Measurements from ENCODE around the gene CCL7. TPM values are rescaled to one million over a fixed set of nuclear protein-coding genes. Genes with fewer than 3 reads are reported as not detected.
A peak's percentile ranks its signal among the peaks of the same experiment; 100 is the strongest.

Gene CCL7
- total and polyA plus RNA-seq, 9 of the 15 experiments (the other 6 are each of a cell fraction or from before 2014, with no cell fraction given): not detected

GRCh38 chr17:34260861-34261260 lies 9.2 kb upstream of the CCL7 start:
- BruUV-seq (replicated peaks): no TSS peak
- Histone ChIP-seq H3K4me1 (replicated peaks in 1 of 2; ENCODE audit: control insufficient read depth in 2 of 2, insufficient read depth in 2 of 2, low read length in 2 of 2) (no peaks in the 10 kb centered on the region), H2AFZ (ENCODE audit: low read depth, low read length) (no peak overlapping the region), H3K9me3 (replicated peaks; ENCODE audit: control insufficient read depth, insufficient read depth, low read depth, low read length) (no peaks in the 10 kb centered on the region), H3K9me1 (ENCODE audit: control insufficient read depth, insufficient read depth, low read length) (no peaks in the 10 kb centered on the region), H3K27ac (ENCODE audit: extremely low read depth, low read depth, low read length) (no peak overlapping the region), H3K9ac (ENCODE audit: insufficient read depth in 1 of 2, low read depth in 2 of 2, low read length in 2 of 2) (no peak overlapping the region), H3K4me3 (no peak overlapping the region), H3K79me2 (ENCODE audit: control insufficient read depth, insufficient read depth, low read length) (no peaks in the 10 kb centered on the region), H4K20me1 (replicated peaks; ENCODE audit: control insufficient read depth, insufficient read depth, low read length) (no peaks in the 10 kb centered on the region), H3K27me3 (ENCODE audit: control insufficient read depth in 2 of 2, insufficient read depth in 2 of 2, low read length in 2 of 2) (no peaks in the 10 kb centered on the region; a peak in 1 of 5 replicates), H3K36me3 (ENCODE audit: control insufficient read depth, insufficient read depth, low read length) (no peaks in the 10 kb centered on the region), H3K4me2 (ENCODE audit: insufficient read depth, low read length) (no peak overlapping the region)
- FAIRE-seq (no peak), DNase-seq (ENCODE audit: extremely low read depth in 1 of 4, low spot score in 3 of 4) (no peak), ATAC-seq (no peak)
- 0% methylated on average over 4 of the region's 4 CpGs for WGBS (ENCODE audit: insufficient coverage, low coverage, missing lambda C conversion rate)
- intact Hi-C loops (cut with micrococcal nuclease) (no loop called here), in situ Hi-C loops (cut with MboI) (no loop called here)
- ChIA-PET CTCF (ENCODE audit: low intra/inter-chr PET ratio) (no interaction called here), POLR2A (no interaction called here)
- TF ChIP-seq ZFP36 (IDR thresholded peaks at IDR 0.05; ENCODE audit: low read depth, low read length, partially characterized antibody): no peak

- Histone ChIP-seq H3K4me2 (ENCODE audit: insufficient read depth, low read length) (no peak overlapping the region), H2AFZ (ENCODE audit: low read depth, low read length) (no peak overlapping the region), H4K20me1 (replicated peaks; ENCODE audit: control insufficient read depth, insufficient read depth, low read length) (no peaks in the 10 kb centered on the region), H3K27me3 (ENCODE audit: control insufficient read depth in 2 of 2, insufficient read depth in 2 of 2, low read length in 2 of 2) (no peaks in the 10 kb centered on the region; a peak in 1 of 5 replicates), H3K9ac (ENCODE audit: insufficient read depth in 1 of 2, low read depth in 2 of 2, low read length in 2 of 2) (no peak overlapping the region), H3K4me3 (no peak overlapping the region), H3K9me3 (replicated peaks; ENCODE audit: control insufficient read depth, insufficient read depth, low read depth, low read length) (no peaks in the 10 kb centered on the region), H3K36me3 (ENCODE audit: control insufficient read depth, insufficient read depth, low read length) (no peaks in the 10 kb centered on the region), H3K27ac (ENCODE audit: extremely low read depth, low read depth, low read length) (no peak overlapping the region), H3K4me1 (replicated peaks in 1 of 2; ENCODE audit: control insufficient read depth in 2 of 2, insufficient read depth in 2 of 2, low read length in 2 of 2) (no peaks in the 10 kb centered on the region), H3K79me2 (ENCODE audit: control insufficient read depth, insufficient read depth, low read length) (no peaks in the 10 kb centered on the region), H3K9me1 (ENCODE audit: control insufficient read depth, insufficient read depth, low read length) (no peaks in the 10 kb centered on the region)
- ChIA-PET POLR2A (no interaction called here), CTCF (ENCODE audit: low intra/inter-chr PET ratio) (no interaction called here)
- FAIRE-seq: no peak
- intact Hi-C loops (cut with micrococcal nuclease) (no loop called here), in situ Hi-C loops (cut with MboI) (no loop called here)
- BruUV-seq (replicated peaks): no TSS peak
- ATAC-seq: no peak
- DNase-seq (ENCODE audit: extremely low read depth in 1 of 4, low spot score in 3 of 4): no peak
- TF ChIP-seq CREB3 (tag; conservative IDR thresholded peaks at IDR 0.05; ENCODE audit: low read depth) (no peak), HES1 (IDR thresholded peaks at IDR 0.05; ENCODE audit: low read depth) (no peak), ZNF146 (CRISPR knock-in tag; IDR thresholded peaks at IDR 0.05; ENCODE audit: unreplicated experiment) (no peak), MTA2 (IDR thresholded peaks at IDR 0.05; ENCODE audit: low read depth) (no peak), CEBPB (tag; IDR thresholded peaks at IDR 0.05) (peak; percentile 53), CBX5 (IDR thresholded peaks at IDR 0.05; ENCODE audit: borderline replicate concordance, low read depth) (no peak), FOXO4 (CRISPR knock-in tag; IDR thresholded peaks at IDR 0.05) (no peak), CEBPG (CRISPR knock-in tag; IDR thresholded peaks at IDR 0.05) (no peak), CEBPG (tag; conservative IDR thresholded peaks at IDR 0.05 in 1 of 2, IDR thresholded peaks at IDR 0.05 in 1 of 2) (peak; percentile 26 to 75; a peak in 2 of 4 replicates)
- WGBS (ENCODE audit: insufficient coverage, low coverage, missing lambda C conversion rate): 3% methylated on average over 5 of the region's 5 CpGs
Measured at GRCh38 chr17:34261568-34262337, 8.3 kb upstream of the CCL7 start.
